ENCODE data around the gene MAP4K1.
A peak's percentile ranks its signal among the peaks of the same experiment; 100 is the strongest.
"Not testable (repeated sequence)": the region's sequence is repeated elsewhere in the genome, so short reads cannot be mapped to it uniquely, and the experiment has no call there.

Gene MAP4K1

DNA sequence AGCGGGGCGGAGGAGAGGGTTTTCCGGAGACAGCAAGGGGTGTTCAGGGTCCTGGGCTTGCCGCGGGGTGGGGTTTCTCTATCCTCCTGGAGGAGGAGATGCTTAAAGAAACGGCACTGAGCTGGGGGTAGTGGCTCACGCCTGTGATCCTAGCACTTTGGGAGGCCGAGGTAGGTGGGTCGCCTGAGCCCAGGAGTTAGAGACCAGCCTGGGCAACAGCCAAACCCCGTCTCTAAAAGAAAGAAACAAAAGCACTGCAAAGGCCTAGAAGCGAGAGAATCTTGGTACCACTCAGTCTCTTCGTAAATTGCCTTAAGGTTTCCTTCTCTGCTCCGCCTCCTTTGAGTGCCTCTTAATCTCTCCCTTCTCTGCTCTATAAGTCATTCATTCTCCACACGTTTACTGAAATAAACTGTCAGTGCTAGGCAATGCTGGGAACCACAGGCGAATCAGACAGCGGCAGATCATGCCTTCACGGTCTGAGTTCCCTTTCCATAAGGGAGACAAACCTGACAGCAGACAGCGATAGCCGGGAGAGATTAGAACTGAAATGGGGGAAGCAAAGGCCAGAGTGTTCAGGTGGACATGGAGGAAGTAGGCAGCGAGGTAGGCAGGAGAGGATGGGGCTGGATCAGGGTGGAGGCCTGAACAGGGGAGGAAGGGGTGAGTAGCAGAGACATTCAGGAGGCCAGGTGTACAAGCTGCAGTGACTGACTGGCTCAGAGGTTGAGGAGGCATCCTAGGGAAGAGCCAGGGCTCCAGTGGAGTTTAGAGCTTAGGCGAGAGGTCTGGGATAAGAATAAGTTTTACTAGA, 1.8 kb upstream of the MAP4K1 start:
- no peak for DNase-seq

DNA sequence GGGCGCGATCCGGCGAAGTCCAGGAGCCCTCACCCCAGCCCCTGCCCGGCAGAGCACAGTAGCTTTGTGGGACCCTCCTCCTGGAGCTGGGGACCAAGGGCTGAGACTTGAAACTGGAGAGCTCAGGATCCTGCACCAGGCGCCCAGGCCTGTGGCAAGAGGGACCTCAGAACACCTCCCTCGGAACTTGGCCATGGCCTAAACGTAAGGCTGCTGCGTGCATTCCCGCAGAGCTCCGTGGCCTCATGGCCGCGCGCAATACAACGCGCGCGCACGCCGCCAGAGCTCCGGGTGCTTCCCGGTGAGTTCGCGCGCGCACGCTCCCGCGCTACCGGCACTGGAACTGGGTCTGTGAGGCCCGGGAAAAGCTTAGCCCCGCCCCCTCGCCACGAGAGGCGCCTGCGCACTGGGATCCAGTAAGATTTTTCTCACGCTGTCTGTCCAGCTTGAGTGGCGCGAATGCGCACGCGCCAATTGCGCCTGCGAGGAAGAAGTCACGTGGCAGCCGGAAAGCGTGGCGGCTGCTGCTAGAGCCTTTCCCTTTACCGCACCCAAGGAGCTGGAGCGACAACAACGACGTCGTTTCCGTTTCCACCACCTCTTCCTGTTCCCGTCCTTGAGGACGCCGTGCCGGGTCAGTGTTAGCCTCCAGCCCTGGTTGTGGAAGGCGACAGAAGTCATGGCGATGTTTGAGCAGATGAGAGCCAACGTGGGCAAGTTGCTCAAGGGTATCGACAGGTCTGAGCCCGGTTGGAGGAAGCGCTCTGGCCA, 1.0 kb upstream of the MAP4K1 start, which contains the start of gene EIF3K:
EIF3K (plus strand) TSS at position 599 of the 771 bp plus-strand sequence; CDS start at position 680, 81 bp downstream.
- DNase-seq: peak; percentile 100

DNA sequence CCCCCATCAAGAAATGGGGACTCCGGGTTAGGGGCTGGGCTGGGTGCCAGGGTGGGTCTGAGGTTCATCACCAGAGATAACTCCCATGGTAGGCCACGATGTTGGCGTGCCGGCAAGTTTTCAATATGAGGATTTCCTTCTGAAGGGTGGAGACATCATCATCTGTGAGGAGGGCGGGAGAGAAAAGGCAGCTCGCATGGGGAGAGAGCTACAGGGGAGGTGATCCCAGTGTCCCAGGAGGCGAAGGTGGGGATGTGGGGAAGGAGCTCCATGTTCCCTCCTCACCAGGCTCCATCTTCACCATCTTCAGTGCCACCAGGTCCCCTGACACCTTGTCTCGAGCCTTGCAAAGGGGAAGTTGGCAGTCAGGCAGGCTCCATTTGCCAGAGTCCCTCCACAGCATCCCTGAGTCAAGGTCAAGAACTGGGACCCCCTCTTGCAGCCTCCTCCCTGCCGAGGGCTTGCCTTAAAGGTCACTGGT, 430 bp downstream of the MAP4K1 start:
- peak; percentile 66 for DNase-seq

DNA sequence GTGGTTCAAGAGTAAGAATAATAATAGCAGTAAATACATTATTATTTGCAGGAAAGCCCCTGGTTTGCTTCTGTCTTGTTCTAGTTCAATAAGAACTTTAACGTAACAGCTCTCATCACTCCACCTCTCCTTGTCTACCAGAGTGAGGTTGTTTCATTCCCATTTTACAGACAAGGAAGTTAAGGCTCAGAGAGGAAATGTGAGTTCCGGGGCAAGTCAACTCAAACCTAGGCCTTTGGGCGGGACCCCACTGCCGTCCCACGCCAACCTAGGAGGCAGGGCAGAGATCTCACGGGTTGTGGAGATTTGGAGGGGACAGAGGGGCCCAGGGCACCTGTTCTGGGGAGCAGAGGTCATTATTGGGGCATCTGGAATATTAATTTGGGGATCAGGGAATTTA, 1.5 kb downstream of the MAP4K1 start:
- DNase-seq: no peak

DNA sequence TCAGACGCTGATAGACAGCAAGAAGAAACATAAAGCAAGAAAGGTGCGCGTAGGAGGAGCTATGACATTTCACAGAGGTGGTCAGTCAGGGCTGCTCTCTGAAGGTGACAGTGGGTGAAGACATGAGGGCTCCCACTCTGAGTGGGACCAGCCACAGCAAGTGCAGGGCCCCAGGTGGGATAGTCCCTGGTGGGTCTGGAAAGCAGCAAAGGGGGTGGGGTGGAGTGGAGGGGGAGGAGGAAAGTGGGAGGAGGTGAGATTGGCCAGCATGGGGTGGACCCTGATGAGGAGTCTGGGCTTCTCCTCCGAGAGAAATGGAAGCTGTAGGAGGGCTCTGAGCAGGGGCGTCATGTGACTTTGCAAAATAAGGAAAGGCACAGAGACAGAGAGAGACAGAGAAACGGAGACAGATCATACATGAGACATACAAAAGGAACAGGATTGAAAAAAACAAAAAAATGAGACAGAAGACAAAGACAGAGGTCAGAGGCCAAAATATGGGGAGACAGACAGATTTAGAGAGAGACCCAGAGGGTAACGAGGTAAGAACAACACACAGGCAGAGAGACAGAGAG, 2.7 kb downstream of the MAP4K1 start:
- no peak for DNase-seq

DNA sequence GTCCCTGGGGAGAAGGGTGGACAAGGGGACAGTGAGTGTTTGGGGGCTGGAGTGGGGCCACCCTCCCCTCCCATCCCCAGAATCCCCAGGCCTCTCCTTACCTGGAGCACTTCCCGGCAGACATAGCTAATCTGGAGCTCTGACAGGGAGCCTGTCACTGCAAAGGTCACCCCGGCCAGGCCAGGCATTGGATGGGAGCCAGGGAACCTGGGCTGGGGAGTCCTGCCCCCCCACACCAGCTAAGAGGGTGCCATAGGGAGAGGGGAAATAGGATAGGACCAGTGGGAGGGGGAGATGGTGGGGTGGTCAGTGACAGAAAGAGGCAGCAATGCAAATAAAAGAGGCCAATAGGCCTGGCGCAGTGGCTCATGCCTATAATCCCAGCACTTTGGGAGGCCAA, 3.5 kb downstream of the MAP4K1 start:
- DNase-seq: no peak

DNA sequence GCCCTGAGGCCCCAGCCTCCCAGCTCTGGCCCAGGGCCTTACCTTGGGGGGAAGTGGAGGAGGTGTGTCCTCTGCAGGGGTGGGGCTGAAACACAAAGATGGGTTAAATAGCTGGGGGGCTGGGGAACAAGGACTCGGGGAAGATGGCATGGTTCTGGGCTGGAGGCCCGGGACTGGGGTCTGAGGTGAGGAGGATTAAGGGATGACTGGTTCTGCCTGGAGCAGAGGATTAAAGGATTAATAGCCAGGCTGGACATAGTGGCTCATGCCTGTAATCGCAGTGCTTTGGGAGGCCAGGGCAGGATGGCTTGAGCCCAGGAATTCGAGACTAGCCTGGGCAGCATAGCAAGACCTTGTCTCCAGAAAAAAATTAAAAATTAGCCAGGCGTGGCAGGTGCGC, 11.6 kb downstream of the MAP4K1 start:
- DNase-seq: no peak

DNA sequence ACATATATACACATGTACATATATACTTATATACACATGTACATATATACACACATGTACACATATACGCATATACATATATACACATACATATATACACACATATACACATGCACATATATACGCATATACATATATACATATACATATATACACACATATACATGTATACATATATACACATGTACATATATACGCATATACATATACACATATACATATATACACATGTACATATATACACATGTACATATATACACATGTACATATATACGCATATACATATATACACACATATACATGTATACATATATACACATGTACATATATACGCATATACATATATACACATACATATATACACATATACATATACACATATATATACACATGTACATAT, 14.9 kb downstream of the MAP4K1 start:
- not testable (repeated sequence) for DNase-seq

DNA sequence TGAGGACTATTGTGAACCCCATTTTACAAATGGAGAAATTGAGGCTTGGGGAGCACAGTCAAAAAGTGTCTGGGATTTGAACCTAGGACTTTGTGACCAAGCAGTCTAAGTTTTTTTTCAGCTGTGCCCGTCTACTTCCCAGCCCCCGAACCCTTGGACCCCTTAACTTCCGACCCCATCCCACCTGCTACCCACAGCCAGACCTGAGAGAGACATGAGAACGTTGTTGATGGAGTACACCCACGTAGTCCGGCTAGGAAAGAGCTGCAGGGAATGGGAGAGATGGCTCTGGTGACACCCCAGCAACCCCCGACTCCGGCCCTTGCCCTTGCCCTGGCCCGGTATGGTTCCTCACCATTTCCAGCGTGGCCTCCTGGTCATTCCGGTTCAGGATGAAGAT, 18.0 kb downstream of the MAP4K1 start:
- no peak for DNase-seq

DNA sequence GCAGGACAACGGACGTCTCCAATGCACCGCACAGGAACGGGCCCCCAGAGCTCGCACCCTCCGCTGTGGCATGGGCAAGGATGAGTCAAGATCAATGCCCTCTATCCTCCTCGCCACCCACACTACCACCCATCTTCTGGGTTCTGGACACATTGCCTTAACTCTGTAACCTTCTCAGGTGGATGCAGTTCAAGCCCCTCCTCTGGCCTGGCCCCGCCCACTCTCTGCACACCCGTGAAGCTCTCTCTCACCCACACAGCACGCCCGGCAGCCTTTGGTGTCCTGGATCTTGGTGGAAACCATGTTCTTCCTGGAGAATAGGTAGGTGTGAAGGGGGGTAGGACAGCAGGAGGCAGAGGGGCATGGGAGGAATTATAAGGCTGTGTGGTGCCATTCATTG, 20.7 kb downstream of the MAP4K1 start:
- no peak for DNase-seq

DNA sequence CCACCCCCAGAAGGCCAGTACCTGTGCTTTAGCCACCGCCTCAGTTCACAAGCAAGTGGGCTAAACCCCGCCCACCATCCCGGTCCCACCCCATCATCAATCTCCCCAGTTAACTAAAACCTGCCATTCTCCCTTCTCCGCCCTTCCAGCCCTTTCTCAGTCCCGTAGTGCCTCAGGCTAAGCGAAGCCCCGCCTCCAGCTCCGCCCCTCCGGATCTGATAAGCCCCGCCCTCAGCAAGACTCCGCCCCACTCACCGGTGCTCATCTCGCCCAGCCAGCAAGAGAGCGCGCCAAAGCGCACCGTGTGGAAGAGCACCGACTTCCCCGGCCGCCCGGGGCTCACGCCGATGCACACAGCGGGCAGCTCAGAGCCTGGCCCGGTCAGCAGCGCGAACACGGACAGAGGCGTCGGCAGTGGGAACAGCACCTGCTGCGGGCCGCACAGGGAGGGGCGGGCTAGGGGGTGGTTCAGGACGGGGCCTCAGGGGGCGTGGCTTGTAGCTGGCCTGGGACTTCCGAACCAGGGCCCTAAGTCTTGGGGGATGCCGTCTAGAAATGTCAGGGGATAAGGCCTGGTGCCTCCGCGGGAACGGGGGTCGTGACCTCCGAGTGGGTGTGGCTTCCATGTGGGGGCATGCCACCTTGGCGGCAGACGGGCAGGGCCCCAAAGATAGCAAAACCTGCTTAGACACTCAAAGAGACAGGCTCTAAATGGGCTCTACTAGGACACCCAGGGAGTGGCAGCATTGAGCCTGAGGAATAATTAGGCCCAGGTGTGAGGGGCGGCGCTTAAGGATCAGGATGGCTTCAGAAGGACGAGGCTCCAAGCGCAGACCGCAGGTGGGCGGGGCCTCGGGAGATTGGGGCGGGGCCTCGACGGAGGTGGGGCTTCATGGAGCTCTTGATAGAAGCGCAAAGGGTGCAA, 21.4 kb downstream of the MAP4K1 start:
- peak; percentile 71 for DNase-seq

DNA sequence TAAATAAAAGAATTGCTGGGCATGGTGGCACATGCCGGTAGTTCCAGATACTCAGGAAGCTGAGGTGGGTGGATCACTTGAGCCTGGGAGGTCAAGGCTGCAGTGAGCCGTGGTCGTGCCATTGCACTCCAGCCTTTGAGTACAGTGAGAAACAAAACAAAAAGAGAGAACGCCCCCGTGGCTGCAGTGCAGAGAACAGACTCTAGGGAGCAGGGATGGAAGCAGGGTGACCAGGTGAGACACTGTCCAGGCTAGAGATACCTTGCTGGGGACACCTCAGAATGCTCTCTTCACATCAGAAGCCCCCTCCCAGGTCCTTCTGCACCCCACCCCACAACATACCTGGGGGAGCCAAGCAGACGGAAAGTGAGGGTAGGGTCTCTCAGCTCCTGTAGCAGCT, 24.8 kb downstream of the MAP4K1 start:
- DNase-seq: no peak

DNA sequence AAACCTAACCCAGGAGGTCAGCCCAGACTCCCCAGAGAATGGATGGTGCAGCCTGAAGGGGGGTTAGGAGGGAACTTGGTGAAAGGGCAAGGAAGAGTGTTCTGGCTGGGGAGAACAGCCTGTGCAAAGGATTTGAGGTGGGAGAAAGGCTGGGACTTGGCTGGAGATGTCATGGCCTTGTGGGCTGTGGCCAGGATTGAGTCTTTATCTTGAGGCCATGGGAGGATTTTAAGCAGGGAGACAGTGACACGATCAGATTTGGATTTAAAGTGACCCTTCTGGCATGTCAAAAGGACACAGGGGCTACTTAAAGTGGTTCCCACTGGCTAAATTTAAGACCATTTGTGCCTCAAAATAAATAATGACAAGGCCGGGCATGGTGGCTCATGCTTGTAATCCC, 29.7 kb downstream of the MAP4K1 start:
- DNase-seq: no peak

DNA sequence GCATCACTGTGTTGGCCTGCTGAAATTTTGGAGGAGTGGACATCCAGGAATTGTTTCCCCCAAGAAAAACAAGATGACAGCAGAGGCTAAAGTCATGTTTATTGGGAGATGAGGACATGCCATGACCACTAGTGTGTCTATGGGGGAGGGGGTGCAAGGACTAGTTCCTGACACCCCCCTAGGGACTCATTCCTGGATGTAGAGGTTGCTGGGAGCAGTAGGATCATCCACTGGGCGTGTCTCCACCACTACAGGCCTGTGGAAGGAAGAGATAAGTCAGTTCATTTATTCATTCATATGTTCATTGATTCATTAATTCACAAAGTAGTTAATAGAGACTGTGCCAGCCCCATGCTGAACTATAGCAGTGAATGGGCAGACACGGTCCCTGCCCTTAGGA, 30.2 kb downstream of the MAP4K1 start:
- no peak for DNase-seq

DNA sequence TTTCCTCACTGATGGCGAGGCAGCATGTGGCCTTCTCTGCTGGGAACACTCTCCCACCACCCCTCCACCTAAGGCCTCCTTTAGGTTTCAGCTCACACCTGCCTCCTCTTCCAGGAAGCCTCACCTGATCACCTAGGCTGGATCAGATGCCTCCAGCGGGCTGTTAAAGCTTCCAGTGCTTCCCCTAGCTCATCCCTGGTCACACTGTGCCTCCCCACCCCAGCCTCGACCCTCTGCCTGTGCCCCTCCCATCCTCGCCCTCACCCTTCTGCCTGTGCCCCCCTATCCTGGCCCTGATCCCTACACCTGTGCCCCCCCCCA, 33.8 kb downstream of the MAP4K1 start:
- no peak for DNase-seq

DNA sequence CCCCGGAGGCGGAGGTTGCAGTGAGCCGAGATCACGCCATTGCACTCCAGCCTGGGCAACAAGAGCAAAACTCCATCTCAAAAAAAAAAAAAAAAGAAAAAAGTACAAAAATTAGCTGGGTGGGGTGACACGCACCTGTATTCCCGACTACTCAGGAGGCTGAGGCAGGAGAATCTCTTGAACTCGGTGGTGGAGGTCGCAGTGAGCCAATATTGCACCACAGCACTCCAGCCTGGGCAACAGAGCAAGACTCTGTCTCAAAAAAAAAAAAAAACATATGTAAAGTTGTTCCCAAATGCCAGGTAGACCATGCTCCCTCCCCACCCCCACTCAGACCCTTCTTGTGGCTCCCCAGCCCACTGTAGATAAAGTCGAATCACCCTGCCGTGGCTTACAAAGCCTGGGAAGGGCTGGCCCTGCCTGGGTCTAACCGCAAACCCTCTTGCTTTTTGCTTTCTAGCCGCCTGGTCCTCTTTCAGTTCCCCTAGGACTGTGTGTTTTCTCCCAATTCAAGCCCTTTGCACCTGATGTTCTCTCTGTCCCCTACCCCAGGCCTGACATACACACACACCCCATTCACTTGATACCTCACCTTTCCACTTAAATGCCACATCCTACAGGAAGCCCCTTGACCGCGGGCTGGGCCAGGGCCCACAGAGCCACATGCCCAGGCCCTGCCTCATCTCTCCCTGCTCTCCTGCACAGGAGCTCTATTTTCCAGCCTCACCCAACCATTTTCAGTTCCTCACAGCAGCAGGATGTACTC, 34.4 kb downstream of the MAP4K1 start:
- DNase-seq: no peak

DNA sequence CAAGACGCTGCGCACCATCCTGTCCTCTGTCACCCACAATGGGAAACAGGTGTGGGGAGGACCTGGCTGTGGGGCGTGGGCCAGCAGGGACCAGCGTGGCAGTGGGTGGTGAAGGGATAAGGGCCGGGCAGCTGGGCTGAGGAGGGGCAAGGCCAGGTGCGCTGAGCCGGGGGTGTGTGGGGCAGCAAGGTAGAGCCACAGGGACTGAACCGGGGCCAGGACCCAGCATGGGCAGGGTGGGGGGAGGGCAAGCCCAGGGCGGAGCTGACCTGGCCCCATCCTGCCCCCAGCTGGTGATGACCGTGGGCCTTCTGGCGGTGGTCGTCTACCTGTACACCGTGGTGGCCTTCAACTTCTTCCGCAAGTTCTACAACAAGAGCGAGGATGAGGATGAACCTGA, 37.7 kb downstream of the MAP4K1 start:
- DNase-seq: no peak

DNA sequence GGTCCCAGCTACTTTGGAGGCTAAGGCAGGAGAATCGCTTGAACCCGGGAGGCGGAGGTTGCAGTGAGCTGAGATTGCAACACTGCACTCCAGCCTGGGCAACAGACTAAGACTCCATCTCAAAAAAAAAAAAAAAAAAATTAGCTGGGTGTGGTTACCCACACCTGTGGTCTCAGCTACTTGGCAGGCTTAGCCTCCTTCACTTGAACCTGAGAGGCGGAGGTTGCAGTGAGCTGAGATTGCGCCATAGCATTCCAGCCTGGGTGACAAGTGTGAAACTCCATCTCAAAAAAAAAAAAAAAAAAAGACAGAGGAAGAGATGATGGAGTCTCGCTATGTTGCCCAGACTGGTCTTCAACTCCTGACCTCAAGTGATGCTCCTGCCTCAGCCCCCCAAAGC, 38.4 kb downstream of the MAP4K1 start:
- DNase-seq: not testable (repeated sequence)

DNA sequence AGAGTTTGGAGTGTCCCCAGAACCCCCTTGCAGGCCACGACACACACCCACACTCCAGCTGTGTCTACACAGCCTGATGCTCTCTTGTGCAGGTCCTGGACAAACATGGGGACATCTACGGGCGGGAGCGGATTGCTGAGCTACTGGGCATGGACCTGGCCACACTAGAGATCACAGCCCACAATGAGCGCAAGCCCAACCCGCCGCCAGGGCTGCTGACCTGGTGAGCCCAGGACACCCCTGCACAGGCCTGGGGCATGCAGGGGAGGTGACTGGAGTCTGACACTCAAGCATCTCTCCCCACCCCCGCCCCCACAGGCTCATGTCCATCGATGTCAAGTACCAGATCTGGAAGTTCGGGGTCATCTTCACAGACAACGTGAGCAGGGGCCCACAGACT, 39.9 kb downstream of the MAP4K1 start:
- DNase-seq: no peak

DNA sequence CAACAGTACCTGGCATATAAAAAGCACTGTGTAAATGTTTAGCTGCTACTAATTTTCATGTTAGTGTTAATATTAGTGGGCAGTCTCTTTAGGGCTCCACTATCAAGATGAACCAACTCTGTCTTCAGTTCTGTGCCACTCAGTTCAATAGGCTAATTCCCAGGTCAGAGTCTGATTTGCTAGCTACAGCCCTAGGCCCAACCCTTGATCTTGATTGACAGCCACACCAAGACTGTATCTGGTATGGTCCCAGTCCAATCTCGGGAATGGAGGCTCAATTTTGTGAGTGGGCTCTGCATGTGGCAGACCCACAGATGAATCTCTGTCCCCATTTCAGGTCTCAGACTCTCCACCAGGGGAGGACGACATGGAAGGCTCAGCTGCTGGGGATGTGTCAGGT, 46.1 kb downstream of the MAP4K1 start:
- DNase-seq: no peak

DNA sequence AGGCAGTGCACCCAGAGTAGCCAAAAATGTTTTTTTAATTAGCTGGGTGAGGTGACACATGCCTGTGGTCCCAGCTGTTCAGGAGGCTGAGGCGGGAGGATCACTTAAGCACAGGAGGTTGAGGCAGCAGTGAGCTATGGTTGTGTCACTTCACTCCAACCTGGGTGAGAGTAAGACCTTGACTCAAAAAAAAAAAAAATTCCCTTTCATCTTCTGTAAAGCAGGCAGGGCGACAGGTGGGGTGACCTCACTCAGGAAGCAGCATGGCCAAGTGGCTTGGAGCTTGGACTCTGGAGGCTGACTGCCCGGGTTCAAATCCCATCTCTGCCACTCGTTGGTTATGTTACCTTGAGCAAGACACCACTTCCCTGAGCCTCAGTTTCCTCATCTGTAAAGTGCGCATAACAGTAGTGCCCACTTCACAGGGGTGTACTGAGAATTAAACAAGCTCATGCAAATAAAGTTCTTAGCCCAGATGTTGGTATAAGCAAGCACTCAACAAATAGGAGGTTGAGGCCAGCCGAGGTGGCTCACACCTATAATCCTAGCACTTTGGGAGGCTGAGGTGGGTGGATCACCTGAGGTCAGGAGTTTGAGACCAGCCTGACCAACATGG, 48.3 kb downstream of the MAP4K1 start:
- no peak for DNase-seq

DNA sequence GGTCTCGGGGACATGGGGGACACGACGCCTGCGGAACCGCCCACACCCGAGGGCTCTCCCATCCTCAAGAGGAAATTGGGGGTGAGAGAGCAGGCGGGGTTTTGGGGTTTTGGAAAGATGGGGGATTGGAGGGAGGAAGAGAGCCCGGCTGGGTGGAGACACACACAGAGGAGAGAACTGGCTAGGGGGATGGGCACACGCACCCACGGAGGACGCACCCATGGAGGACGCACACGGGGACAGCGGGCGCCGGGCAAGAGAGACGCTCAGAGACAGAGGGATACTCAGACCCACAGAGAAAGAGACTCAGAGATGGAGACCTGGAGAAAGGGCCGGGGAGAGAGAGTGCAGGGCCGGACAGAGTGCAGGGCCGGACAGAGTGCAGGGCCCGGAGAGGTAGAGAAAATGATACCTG, 52.1 kb downstream of the MAP4K1 start:
- DNase-seq: no peak
